GM12878 (cell line): ENCODE data around the gene FOSL1. TPM values are rescaled to one million over a fixed set of nuclear protein-coding genes. Genes with fewer than 3 reads are reported as not detected.
A peak's percentile ranks its signal among the peaks of the same experiment; 100 is the strongest.

Experiments
- ATAC-seq: fragments of 200-7000 bp; cut with Tn5 transposase; 3 replicates; pipeline ENCODE4 v1.9.1; 2020; ENCODE audit warnings: mild to moderate bottlenecking, moderate library complexity
- BruUV-seq: library from RNA; stranded (reverse); fragments of 400-500 nt; replicated peaks from 2 replicates; lab custom pipeline; 2021; lab: Mats Ljungman, UMichigan
- CTCF ChIA-PET: fragments of 300-600 bp; sonication (Branson Sonifier 250); formaldehyde crosslinking; extraction: SDS; loops from one replicate; lab custom pipeline; 2021; ENCODE audit warnings: inconsistent platforms; lab: Yijun Ruan, JAX
- POLR2A ChIA-PET: fragments of 350-600 bp; formaldehyde crosslinking; extraction: SDS; loops from one replicate; lab custom pipeline; 2021; ENCODE audit warnings: inconsistent platforms; lab: Charles Lee
- RAD21 ChIA-PET: fragments of 300-600 bp; sonication (Branson Sonifier 250); formaldehyde crosslinking; loops from one replicate; lab custom pipeline; 2023; ENCODE audit warnings: antibody characterized with exemption; ENCODE audit not compliant: unreplicated experiment; lab: Charles Lee
- SMC1A ChIA-PET: fragments of 300-600 bp; sonication (Branson Sonifier 250); formaldehyde crosslinking; loops from one replicate; lab custom pipeline; 2023; ENCODE audit not compliant: unreplicated experiment, uncharacterized antibody; lab: Charles Lee
- DNase-seq: peaks from one replicate; pipeline ENCODE4 v3.0.0-alpha.2; 2011; ENCODE audit warnings: low read depth, low spot score
- FAIRE-seq: peaks from 3 replicates; lab custom pipeline; 2011; peaks lifted over from hg19 to GRCh38; lab: Jason Lieb, UNC
- H2AFZ ChIP-seq: 2 replicates; pipeline ENCODE4 v1.6.0; 2011; ENCODE audit warnings: low read depth, low read length, control low read depth; ENCODE audit not compliant: control insufficient read depth
- H3K27ac ChIP-seq: 2 replicates; pipeline ENCODE4 v1.5.1; 2011; ENCODE audit warnings: control low read depth; ENCODE audit not compliant: control insufficient read depth, insufficient read depth
- H3K27me3 ChIP-seq, 2 experiments: replicated peaks in 1 of 2; 2 replicates each; pipeline versions ENCODE4 v1.6.0 to v1.6.1; 2011; ENCODE audit warnings: low read length in 1 of 2; ENCODE audit not compliant: control insufficient read depth in 2 of 2, insufficient read depth in 2 of 2
- H3K36me3 ChIP-seq, 2 experiments: 2 replicates each; pipeline ENCODE4 v1.5.1; 2011; ENCODE audit warnings: low read length in 1 of 2; ENCODE audit not compliant: control insufficient read depth in 2 of 2, insufficient read depth in 2 of 2
- H3K4me1 ChIP-seq: 2 replicates; pipeline ENCODE4 v1.6.1; 2011; ENCODE audit warnings: mild to moderate bottlenecking, low read length, moderate library complexity, mixed read lengths; ENCODE audit not compliant: control insufficient read depth, insufficient read depth
- H3K4me2 ChIP-seq: 2 replicates; pipeline ENCODE4 v1.6.0; 2011; ENCODE audit warnings: control low read depth; ENCODE audit not compliant: control insufficient read depth, insufficient read depth
- H3K4me3 ChIP-seq: fragments of 200-600 bp; sonication (generic); 2 replicates; pipeline ENCODE4 v1.5.1; 2016
- H3K79me2 ChIP-seq: 2 replicates; pipeline ENCODE4 v1.6.0; 2011; ENCODE audit warnings: low read length; ENCODE audit not compliant: control insufficient read depth, insufficient read depth
- H3K9ac ChIP-seq: 2 replicates; pipeline ENCODE4 v1.8.0; 2011; ENCODE audit warnings: low read length, control low read depth, mixed read lengths; ENCODE audit not compliant: control insufficient read depth, insufficient read depth
- H3K9me3 ChIP-seq: replicated peaks from 3 replicates; pipeline ENCODE4 v1.5.1; 2011; ENCODE audit warnings: mild to moderate bottlenecking, low read length; ENCODE audit not compliant: control insufficient read depth, insufficient read depth
- H4K20me1 ChIP-seq: 2 replicates; pipeline ENCODE4 v1.6.0; 2011; ENCODE audit not compliant: control insufficient read depth, insufficient read depth
- DPF2 ChIP-seq: fragments of 450-650 bp; IDR thresholded peaks from 2 replicates; pipeline ENCODE4 v1.6.1; 2017; ENCODE audit warnings: mild to moderate bottlenecking
- NFYA ChIP-seq: IDR thresholded peaks from 2 replicates; pipeline ENCODE4 v1.6.1; 2011; ENCODE audit warnings: low read depth, mild to moderate bottlenecking, low read length, improper control_type of control experiment, borderline replicate concordance
- NR2C1 ChIP-seq: fragments of 450-650 bp; IDR thresholded peaks from 2 replicates; pipeline ENCODE4 v1.6.1; 2017; ENCODE audit warnings: antibody characterized with exemption, mild to moderate bottlenecking, moderate library complexity
- NR2F1 ChIP-seq: fragments of 450-650 bp; conservative IDR thresholded peaks from 2 replicates; pipeline ENCODE4 v1.6.1; 2017; ENCODE audit warnings: mild to moderate bottlenecking
- PAX5 ChIP-seq: IDR thresholded peaks from 2 replicates; pipeline ENCODE4 v1.6.1; 2011; ENCODE audit warnings: low read depth, low read length, borderline replicate concordance
- POLR2A ChIP-seq: IDR thresholded peaks from 2 replicates; pipeline ENCODE4 v1.6.1; 2011; ENCODE audit warnings: low read depth, mild to moderate bottlenecking, low read length
- POLR2AphosphoS5 ChIP-seq: IDR thresholded peaks from 2 replicates; pipeline ENCODE4 v1.6.1; 2011; ENCODE audit warnings: mild to moderate bottlenecking, low read length, inconsistent platforms
- SMAD1 ChIP-seq: fragments of 450-650 bp; IDR thresholded peaks from 2 replicates; pipeline ENCODE4 v1.6.1; 2018; ENCODE audit warnings: mild to moderate bottlenecking, low read depth; ENCODE audit not compliant: partially characterized antibody
- WGBS: methylation state at CpG from one replicate; pipeline ENCODE4 v1.1.6; 2016; ENCODE audit warnings: low lambda C conversion rate; ENCODE audit not compliant: insufficient replicate concordance, insufficient coverage; ENCODE audit errors: missing lambda C conversion rate; 5-methylcytosine and 5-hydroxymethylcytosine counted together
- in situ Hi-C: fragments of 300-500 bp; cut with MboI; formaldehyde crosslinking; loops from 9 replicates; pipeline ENCODE4 v1.14.3; 2018; ENCODE audit warnings: mixed read lengths
- intact Hi-C: fragments of 100-400 bp; cut with micrococcal nuclease; formaldehyde crosslinking; loops from one replicate; pipeline ENCODE4 v1.14.2; 2022; ENCODE audit not compliant: unreplicated experiment
- polyA plus RNA-seq, 11 experiments: library from polyadenylated mRNA; depleted of rRNA in 4 of 11; unstranded in 6 of 11; stranded (reverse) in 5 of 11; fragments of >200 nt; fragmentation: Nextera tagmentation in 4 of 11; fragmentation: Illumina TruSeq in 1 of 11; extraction: Ambion mirVana in 4 of 11; extraction: Trizol in 1 of 11; gene quantifications; 1 replicate in 1 of 11; 2 replicates in 10 of 11; pipeline versions ENCODE4 v1.2.1 to v1.2.3, GENCODE V29; 2011 to 2016; ENCODE audit warnings: inconsistent platforms in 2 of 11, missing spikeins in 2 of 11, low read depth in 1 of 11
- total RNA-seq, 4 experiments: library from RNA; depleted of rRNA in 3 of 4; stranded (reverse); fragments of >200 nt in 3 of 4; fragmentation: Illumina TruSeq in 1 of 4; extraction: Trizol in 1 of 4; gene quantifications; 2 replicates each; pipeline versions ENCODE4 v1.2.1 to v1.2.3, GENCODE V29; 2013 to 2021

Gene FOSL1
- total and polyA plus RNA-seq, 10 of the 15 experiments (the other 5 are each of a cell fraction or from before 2014, with no cell fraction given) = 0.82 to 5.4 (median 2.1) TPM

- DNase-seq (no peak), FAIRE-seq (no peak), ATAC-seq (peak; percentile 31)
- BruUV-seq = no TSS peak
- ChIA-PET RAD21 (interaction anchor here (1.2 kb wide), 1 partner anchor 34 kb away, joined by 4 read pairs; no protein-coding TSS in a partner anchor), SMC1A (interaction anchor here (1.2 kb wide), 1 partner anchor 17 kb away, joined by 3 read pairs; the partner anchor contains the start of gene SNX32), POLR2A (interaction anchor here (0.7 to 1.1 kb wide), 2 partner anchors 10 to 13 kb away, joined by 3 read pairs; partner anchors contain the start of gene MUS81), CTCF (interaction anchor here (0.7 to 3.8 kb wide), 5 partner anchors 9 to 131 kb away, joined by 3 to 17 read pairs (median 3); no protein-coding TSS in a partner anchor)
- H4K20me1 ChIP-seq = peaks cover 13% of the 10 kb centered on the region; the same call in 1 of the 2 replicates
- TF ChIP-seq DPF2 = no peak
- TF ChIP-seq POLR2A = peak; percentile 16
- peak; percentile 26; the same call in 1 of the 2 replicates for TF ChIP-seq NR2C1
- 0 out of 2 replicates have a peak, but pooled peaks have one; percentile 2 for TF ChIP-seq PAX5
- TF ChIP-seq SMAD1 = no peak
- 0 out of 2 replicates have a peak, but pooled peaks have one; percentile 34 for TF ChIP-seq NR2F1
- TF ChIP-seq NFYA = no peak
- peak; percentile 60 for TF ChIP-seq POLR2AphosphoS5
- H3K27ac ChIP-seq = no peak overlapping the region
- intact Hi-C loops (no loop called here), in situ Hi-C loops (loop anchor here (25.0 kb wide), 1 partner anchor 1613 kb away; the partner anchor contains the start of genes DNAJC4, FKBP2, NUDT22 and PPP1R14B)
- peaks cover 2% of the 10 kb centered on the region for H3K4me1 ChIP-seq
- no peaks in the 10 kb centered on the region for H3K27me3 ChIP-seq
- H3K79me2 ChIP-seq = peaks cover 16% of the 10 kb centered on the region
- H3K4me3 ChIP-seq = no peak overlapping the region
- peaks cover 25 to 33% of the 10 kb centered on the region in 2 experiments; a peak in 3 of 4 replicates for H3K36me3 ChIP-seq
- no peak overlapping the region for H2AFZ ChIP-seq
- WGBS = 81% methylated on average over 20 of the region's 20 CpGs
- H3K9me3 ChIP-seq = peaks cover 2% of the 10 kb centered on the region; the same call in 2 of the 3 replicates
- H3K4me2 ChIP-seq = no peak overlapping the region
- H3K9ac ChIP-seq = no peak overlapping the region
Observed at GRCh38 chr11:65850217-65851082, 49.7 kb downstream of the FOSL1 start.
